HG02938 (cell line): ENCODE results near the gene RAB3C.
"Not testable (repeated sequence)": the region's sequence is repeated elsewhere in the genome, so short reads cannot be mapped to it uniquely, and the experiment has no call there.

Experiments
- ATAC-seq: cut with Tn5 transposase; IDR thresholded peaks from one replicate; pipeline ENCODE4 v1.9.1; 2021; ENCODE audit warnings: mild to moderate bottlenecking, moderate library complexity; ENCODE audit not compliant: unreplicated experiment

Gene RAB3C

GRCh38 chr5:58582803-58583491, at the start of gene RAB3C:
Gene RAB3C, plus strand, starts transcription at chr5:58583075. Its CDS starts 134 bp downstream, at chr5:58583209.
- peak; percentile 100 for ATAC-seq

- not testable (repeated sequence) for ATAC-seq
These were observed 40.9 kb upstream of the RAB3C start for GRCh38 chr5:58541935-58542334.

- no peak for ATAC-seq
These were observed 40.2 kb upstream of the RAB3C start for GRCh38 chr5:58542709-58543108.

GRCh38 chr5:58543723-58544122, 39.2 kb upstream of the RAB3C start:
- no peak for ATAC-seq

GRCh38 chr5:58544195-58544594, 38.7 kb upstream of the RAB3C start:
- ATAC-seq = no peak

- no peak for ATAC-seq
These were observed 37.9 kb upstream of the RAB3C start for GRCh38 chr5:58544926-58545325.

- ATAC-seq = peak; percentile 92
These were observed 37.0 kb upstream of the RAB3C start for GRCh38 chr5:58545912-58546311.

- ATAC-seq = no peak
These were observed 34.8 kb upstream of the RAB3C start for GRCh38 chr5:58548068-58548467.

GRCh38 chr5:58551492-58551891, 31.4 kb upstream of the RAB3C start:
- no peak for ATAC-seq

- not testable (repeated sequence) for ATAC-seq
These were observed 25.1 kb upstream of the RAB3C start for GRCh38 chr5:58557665-58558338.

- ATAC-seq = not testable (repeated sequence)
These were observed 19.7 kb upstream of the RAB3C start for GRCh38 chr5:58563016-58563700.

- ATAC-seq = not testable (repeated sequence)
These were observed 18.6 kb upstream of the RAB3C start for GRCh38 chr5:58564043-58564832.

GRCh38 chr5:58565033-58565432, 17.8 kb upstream of the RAB3C start:
- no peak for ATAC-seq

GRCh38 chr5:58571501-58571900, 11.4 kb upstream of the RAB3C start:
- no peak for ATAC-seq

- not testable (repeated sequence) for ATAC-seq
These were observed 9.9 kb upstream of the RAB3C start for GRCh38 chr5:58572973-58573372.

GRCh38 chr5:58579781-58580180, 3.1 kb upstream of the RAB3C start:
- no peak for ATAC-seq

- ATAC-seq = peak; percentile 26
These were observed 664 bp upstream of the RAB3C start for GRCh38 chr5:58582019-58582802.

GRCh38 chr5:58595952-58596351, 13.1 kb downstream of the RAB3C start:
- no peak for ATAC-seq

- no peak for ATAC-seq
These were observed 15.6 kb downstream of the RAB3C start for GRCh38 chr5:58598440-58598839.

GRCh38 chr5:58599217-58599616, 16.3 kb downstream of the RAB3C start:
- no peak for ATAC-seq
